AG09309 (cell line): ENCODE results near the gene SHROOM1.
"Not testable (repeated sequence)": the region's sequence is repeated elsewhere in the genome, so short reads cannot be mapped to it uniquely, and the experiment has no call there.

Experiments
- DNase-seq: peaks from one replicate; pipeline ENCODE4 v3.0.0-alpha.2; 2010; ENCODE audit warnings: low read depth
- H3K4me3 ChIP-seq: 2 replicates; pipeline ENCODE4 v1.5.1; 2011; ENCODE audit warnings: mild to moderate bottlenecking, low read depth, low read length, moderate library complexity; ENCODE audit not compliant: control insufficient read depth
- CTCF ChIP-seq: IDR thresholded peaks from 2 replicates; pipeline ENCODE4 v1.5.1; 2011; ENCODE audit warnings: mild to moderate bottlenecking, low read depth, low read length, inconsistent platforms; ENCODE audit not compliant: insufficient read depth, control insufficient read depth; ENCODE audit errors: missing control alignments

Gene SHROOM1

DNA sequence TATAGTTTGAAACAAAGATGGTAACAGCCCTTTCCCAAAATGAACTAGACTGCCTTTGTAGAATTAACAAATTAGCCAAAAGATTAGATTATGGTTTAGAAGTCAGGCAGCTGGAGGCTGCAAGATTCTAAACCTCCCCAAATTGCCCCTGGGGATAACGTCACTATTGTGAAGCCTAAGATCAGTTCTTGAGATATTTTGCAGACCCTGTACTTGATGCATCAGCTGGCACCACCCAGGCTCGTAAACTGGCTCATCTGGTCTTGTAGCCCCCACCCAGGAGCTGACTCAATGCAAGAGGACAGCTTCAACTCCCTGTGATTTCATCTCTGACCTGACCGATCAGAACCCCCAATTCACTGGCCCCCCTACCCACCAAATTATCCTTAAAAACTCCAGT lies 21.6 kb downstream of the SHROOM1 start:
- no peak overlapping the region for H3K4me3 ChIP-seq
- DNase-seq: no peak
- TF ChIP-seq CTCF: no peak

DNA sequence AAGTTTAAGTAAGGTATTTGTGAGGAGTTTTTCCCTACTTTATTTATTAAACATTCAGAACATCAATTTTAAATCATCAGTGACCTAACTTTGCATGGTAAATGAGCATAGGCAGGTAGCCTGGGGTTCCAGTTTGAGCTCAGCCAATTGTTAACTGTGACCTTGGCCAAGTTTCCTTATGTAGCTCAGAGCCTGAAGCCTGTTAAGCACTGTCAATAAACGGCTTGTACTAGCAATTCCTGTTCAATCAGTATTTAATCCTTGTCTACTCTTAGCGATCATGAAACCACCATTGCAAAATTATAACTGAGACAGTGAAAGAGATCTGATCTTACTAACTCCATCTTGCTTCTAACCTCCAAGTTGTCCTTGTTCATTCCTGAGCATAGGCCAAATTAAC lies 22.0 kb downstream of the SHROOM1 start:
- DNase-seq: no peak
- H3K4me3 ChIP-seq: no peak overlapping the region
- TF ChIP-seq CTCF: no peak

DNA sequence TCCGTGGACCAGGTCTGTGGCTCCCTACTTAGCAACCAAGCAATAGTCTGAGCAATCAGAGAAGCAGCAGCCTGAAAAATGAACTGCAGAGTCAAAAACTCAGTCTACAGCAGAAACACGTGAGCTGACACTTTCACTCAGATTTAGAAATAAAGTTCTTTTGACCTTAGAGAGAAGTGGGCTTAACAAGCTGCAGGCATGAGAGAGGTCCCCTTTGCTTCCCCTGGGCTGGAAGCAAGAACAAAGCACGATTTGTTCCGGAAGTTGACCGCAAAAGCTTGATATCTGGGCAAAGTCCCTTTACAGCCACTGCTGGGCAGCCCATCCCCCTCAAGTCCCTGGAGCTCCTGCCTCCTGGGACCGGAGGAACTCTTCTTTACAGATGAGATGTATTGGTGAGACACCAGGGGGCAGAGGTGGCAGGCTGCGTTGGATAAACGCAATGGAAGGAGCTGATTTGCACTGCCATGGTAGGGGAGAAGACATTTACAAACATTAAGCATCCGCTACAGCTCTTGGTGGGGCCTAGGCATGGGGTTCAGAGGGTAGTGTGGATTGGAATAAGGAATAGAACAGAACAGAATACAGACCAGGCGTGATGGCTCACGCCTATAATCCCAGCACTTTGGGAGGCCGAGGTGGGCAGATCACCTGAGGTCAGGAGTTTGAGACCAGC lies 23.1 kb downstream of the SHROOM1 start:
- no peak overlapping the region for H3K4me3 ChIP-seq
- no peak for DNase-seq
- TF ChIP-seq CTCF: no peak

GRCh38 chr5:132806804-132807162 lies 23.7 kb downstream of the SHROOM1 start:
- H3K4me3 ChIP-seq, DNase-seq: not testable (repeated sequence)

GRCh38 chr5:132805872-132806271 lies 24.6 kb downstream of the SHROOM1 start:
- not testable (repeated sequence) for H3K4me3 ChIP-seq, DNase-seq

GRCh38 chr5:132804219-132804618 lies 26.2 kb downstream of the SHROOM1 start:
- DNase-seq, H3K4me3 ChIP-seq: not testable (repeated sequence)

DNA sequence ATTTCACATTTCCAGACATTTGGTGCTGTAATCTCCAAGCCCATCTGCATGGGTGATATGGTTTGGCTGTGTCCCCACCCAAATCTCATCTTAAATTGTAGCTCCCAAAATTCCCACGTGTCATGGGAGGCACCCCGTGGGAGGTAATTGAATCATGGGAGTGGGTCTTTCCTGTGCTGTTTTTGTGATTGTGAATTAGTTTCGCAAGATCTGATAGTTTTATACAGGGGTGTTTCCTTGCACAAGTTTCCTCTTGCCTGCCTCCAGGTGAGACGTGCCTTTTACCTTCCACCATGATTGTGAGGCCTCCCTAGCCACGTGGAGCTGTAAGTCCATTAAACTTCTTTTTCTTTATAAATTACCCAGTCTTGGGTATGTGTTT lies 27.8 kb downstream of the SHROOM1 start:
- not testable (repeated sequence) for DNase-seq, H3K4me3 ChIP-seq

- H3K4me3 ChIP-seq: no peak overlapping the region
- no peak for DNase-seq
- peak; percentile 30 for TF ChIP-seq CTCF
Observed at GRCh38 chr5:132802044-132802684, 28.3 kb downstream of the SHROOM1 start.

GRCh38 chr5:132800545-132800944 lies 29.9 kb downstream of the SHROOM1 start:
- no peak for DNase-seq
- H3K4me3 ChIP-seq: no peak overlapping the region
- TF ChIP-seq CTCF: no peak
